K562 (cell line): Measurements from ENCODE around the gene TMEM61. TPM values are rescaled to one million over a fixed set of nuclear protein-coding genes. Genes with fewer than 3 reads are reported as not detected.

Experiments
- ATAC-seq: fragments of 200-7000 bp; cut with Tn5 transposase; 3 replicates; pipeline ENCODE4 v1.9.1; 2020; ENCODE audit warnings: moderate library complexity
- BruUV-seq: library from RNA; stranded (reverse); fragments of 400-500 nt; replicated peaks from 2 replicates; lab custom pipeline; 2021; lab: Mats Ljungman, UMichigan
- CTCF ChIA-PET: fragments of 300-600 bp; formaldehyde crosslinking; extraction: SDS; loops from one replicate; lab custom pipeline; 2021; ENCODE audit warnings: low intra/inter-chr PET ratio; lab: Yijun Ruan, JAX
- POLR2A ChIA-PET: fragments of 300-600, 350-650 bp; sonication (Branson Sonifier 250); formaldehyde crosslinking; extraction: SDS; loops from one replicate; lab custom pipeline; 2021; ENCODE audit warnings: antibody characterized with exemption, inconsistent platforms; lab: Yijun Ruan, JAX
- DNase-seq, 4 experiments: peaks; one replicate each; pipeline versions ENCODE4 v3.0.0 to v3.0.0-alpha.2; 2011 to 2018; ENCODE audit warnings: low spot score in 3 of 4, mixed read lengths in 3 of 4; ENCODE audit errors: extremely low read depth in 1 of 4
- FAIRE-seq: peaks from 2 replicates; lab custom pipeline; 2011; peaks lifted over from hg19 to GRCh38; lab: Jason Lieb, UNC
- H2AFZ ChIP-seq: 2 replicates; pipeline ENCODE4 v1.6.0; 2011; ENCODE audit warnings: low read depth, low read length, control low read depth, inconsistent platforms
- H3K27ac ChIP-seq: fragments of 200-600 bp; 3 replicates; pipeline ENCODE4 v1.8.0; 2011; ENCODE audit warnings: low read depth, mild to moderate bottlenecking, control low read depth, inconsistent platforms, low read length, moderate library complexity, mixed read lengths; ENCODE audit errors: extremely low read depth
- H3K27me3 ChIP-seq, 2 experiments: fragments of 300-600 bp in 1 of 2; 2 replicates in 1 of 2; 3 replicates in 1 of 2; pipeline versions ENCODE4 v1.6.0 to v1.8.0; 2011; ENCODE audit warnings: inconsistent platforms in 2 of 2, low read length in 2 of 2, mild to moderate bottlenecking in 1 of 2, mixed read lengths in 1 of 2, moderate library complexity in 1 of 2; ENCODE audit not compliant: control insufficient read depth in 2 of 2, insufficient read depth in 2 of 2
- H3K36me3 ChIP-seq: fragments of 300-600 bp; 3 replicates; pipeline ENCODE4 v1.8.0; 2011; ENCODE audit warnings: mild to moderate bottlenecking, low read length, inconsistent platforms; ENCODE audit not compliant: control insufficient read depth, insufficient read depth
- H3K4me1 ChIP-seq, 2 experiments: fragments of 200-600 bp in 1 of 2; replicated peaks in 1 of 2; 2 replicates in 1 of 2; 3 replicates in 1 of 2; pipeline versions ENCODE4 v1.5.1 to v1.8.0; 2011; ENCODE audit warnings: inconsistent platforms in 2 of 2, low read length in 2 of 2, mild to moderate bottlenecking in 1 of 2, mixed read lengths in 1 of 2, moderate library complexity in 1 of 2; ENCODE audit not compliant: control insufficient read depth in 2 of 2, insufficient read depth in 2 of 2
- H3K4me2 ChIP-seq: 2 replicates; pipeline ENCODE4 v1.6.1; 2011; ENCODE audit warnings: low read length, control low read depth, inconsistent platforms, mixed read lengths; ENCODE audit not compliant: insufficient read depth
- H3K4me3 ChIP-seq: fragments of 200-600 bp; sonication (generic), shearing (Covaris generic); 2 replicates; pipeline ENCODE4 v1.5.1; 2016; ENCODE audit warnings: control low read depth, inconsistent platforms
- H3K79me2 ChIP-seq: fragments of 200-600 bp; 3 replicates; pipeline ENCODE4 v1.8.0; 2011; ENCODE audit warnings: low read length, inconsistent platforms; ENCODE audit not compliant: control insufficient read depth, insufficient read depth
- H3K9ac ChIP-seq, 2 experiments: 2 replicates each; pipeline versions ENCODE4 v1.6.0 to v1.6.1; 2011; ENCODE audit warnings: low read depth in 2 of 2, low read length in 2 of 2, control low read depth in 1 of 2, inconsistent platforms in 1 of 2, mild to moderate bottlenecking in 1 of 2, mixed read lengths in 1 of 2; ENCODE audit not compliant: insufficient read depth in 1 of 2
- H3K9me1 ChIP-seq: one replicate; pipeline ENCODE4 v1.6.0; 2011; ENCODE audit warnings: inconsistent platforms, mild to moderate bottlenecking, low read length, moderate library complexity; ENCODE audit not compliant: control insufficient read depth, insufficient read depth
- H3K9me3 ChIP-seq: replicated peaks from 2 replicates; pipeline ENCODE4 v1.5.1; 2011; ENCODE audit warnings: low read depth, low read length, inconsistent platforms; ENCODE audit not compliant: control insufficient read depth, insufficient read depth
- H4K20me1 ChIP-seq: replicated peaks from 2 replicates; pipeline ENCODE4 v1.6.1; 2011; ENCODE audit warnings: low read length, inconsistent platforms, mixed read lengths; ENCODE audit not compliant: control insufficient read depth, insufficient read depth
- CCAR2 ChIP-seq: fragments of 200-400 bp; formaldehyde crosslinking; IDR thresholded peaks from 2 replicates; pipeline ENCODE4 v1.6.1; 2017; ENCODE audit warnings: mild to moderate bottlenecking, low read depth, low read length
- SAFB ChIP-seq: fragments of 200-400 bp; formaldehyde crosslinking; IDR thresholded peaks from 2 replicates; pipeline ENCODE4 v1.6.1; 2017; ENCODE audit warnings: low read depth, low read length, borderline replicate concordance
- ZBED1 ChIP-seq: IDR thresholded peaks from 2 replicates; pipeline ENCODE4 v1.6.1; 2014
- ZFX ChIP-seq: sonication (generic); formaldehyde crosslinking; IDR thresholded peaks from 2 replicates; pipeline ENCODE4 v1.8.0; 2022; ENCODE audit warnings: mild to moderate bottlenecking, missing genetic modification reagents, moderate library complexity
- WGBS: fragments of 100-300 bp; shearing (Covaris generic); methylation state at CpG from one replicate; pipeline ENCODE4 v1.1.6; 2016; ENCODE audit warnings: low coverage, mixed read lengths; ENCODE audit not compliant: insufficient coverage; ENCODE audit errors: missing lambda C conversion rate; 5-methylcytosine and 5-hydroxymethylcytosine counted together
- in situ Hi-C: fragments of 300-500 bp; cut with MboI; formaldehyde crosslinking; loops from 4 replicates; pipeline ENCODE4 v1.15.0; 2018; ENCODE audit warnings: inconsistent platforms, mixed read lengths
- intact Hi-C: fragments of 100-400 bp; cut with micrococcal nuclease; formaldehyde crosslinking; loops from 2 replicates; pipeline ENCODE4 v1.14.2; 2022
- polyA plus RNA-seq, 8 experiments: library from polyadenylated mRNA; depleted of rRNA in 4 of 8; stranded (reverse) in 5 of 8; unstranded in 3 of 8; fragments of >200 nt; fragmentation: Nextera tagmentation in 2 of 8; fragmentation: Illumina TruSeq in 1 of 8; extraction: Ambion mirVana in 2 of 8; extraction: Trizol in 1 of 8; gene quantifications; 2 replicates each; pipeline versions ENCODE4 v1.2.1 to v1.2.3, GENCODE V29; 2011 to 2014; ENCODE audit warnings: inconsistent platforms in 1 of 8, missing spikeins in 1 of 8
- total RNA-seq, 7 experiments: library from RNA; depleted of rRNA in 6 of 7; stranded (reverse); fragments of >200 nt in 6 of 7; fragmentation: Illumina TruSeq in 2 of 7; extraction: Trizol in 2 of 7; gene quantifications; 2 replicates each; pipeline versions ENCODE4 v1.2.1 to v1.2.3, GENCODE V29; 2011 to 2021; ENCODE audit warnings: low replicate concordance in 1 of 7

Gene TMEM61
- total and polyA plus RNA-seq, 9 of the 15 experiments (the other 6 are each of a cell fraction or from before 2014, with no cell fraction given), result not detected

GRCh38 chr1:54973205-54973921, 7.1 kb upstream of the TMEM61 start (continued):
- TF ChIP-seq ZFX (CRISPR knock-in tag) (no peak), CCAR2 (no peak)

- no peak overlapping the region for H3K4me2 ChIP-seq
- H3K36me3 ChIP-seq, result no peaks in the 10 kb centered on the region
- H3K27me3 ChIP-seq, result peaks cover 23 to 64% of the 10 kb centered on the region in 2 experiments
- no peak for DNase-seq
- in situ Hi-C loops, result no loop called here
- TF ChIP-seq SAFB, result no peak
- no peak for TF ChIP-seq ZBED1
- TF ChIP-seq, all 486 proteins: peak for 0
- ATAC-seq (no peak), FAIRE-seq (no peak)
- CTCF ChIA-PET, result interaction anchor here (0.6 kb wide), 1 partner anchor 20 kb away, joined by 6 read pairs; no protein-coding TSS in a partner anchor
- no peak overlapping the region for H3K9ac ChIP-seq
- no peak overlapping the region for H3K27ac ChIP-seq
- H3K79me2 ChIP-seq, result no peaks in the 10 kb centered on the region
- H3K4me3 ChIP-seq, result no peak overlapping the region
- WGBS, result 0% methylated on average over 4 of the region's 4 CpGs
- no peaks in the 10 kb centered on the region for H3K9me1 ChIP-seq
- no peaks in the 10 kb centered on the region for H3K9me3 ChIP-seq
- H4K20me1 ChIP-seq, result 0 out of 2 replicates have a peak, but pooled peaks cover 5% of the 10 kb centered on the region
- POLR2A ChIA-PET, result interaction anchor here (0.8 kb wide), 1 partner anchor 31 kb away, joined by 3 read pairs; no protein-coding TSS in a partner anchor
- peaks cover 0 to 4% of the 10 kb centered on the region in 2 experiments; a peak in 2 of 5 replicates for H3K4me1 ChIP-seq
- no TSS peak for BruUV-seq
- intact Hi-C loops, result no loop called here
- no peak overlapping the region for H2AFZ ChIP-seq
Observed at GRCh38 chr1:54975356-54976108, 4.9 kb upstream of the TMEM61 start.
